ENCODE results near the gene EHBP1.

DNA sequence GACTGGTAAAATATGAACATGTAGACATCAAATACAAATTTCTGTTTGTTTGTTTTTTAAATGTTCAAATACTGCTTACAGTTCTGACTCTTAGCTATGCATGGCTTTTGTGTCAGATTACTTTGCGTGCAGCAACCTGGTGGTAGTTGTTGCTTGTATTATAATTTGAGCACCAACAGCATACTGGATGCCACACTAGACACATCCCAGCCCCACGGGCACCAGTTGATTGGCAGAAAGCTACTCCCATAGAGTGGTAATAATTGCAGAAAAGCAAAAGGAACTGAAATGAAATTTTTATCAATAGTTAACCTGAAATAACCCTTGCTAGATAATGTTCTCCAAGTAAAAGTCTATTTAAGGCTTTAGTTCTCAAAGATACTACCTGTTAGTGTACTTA, 91.6 kb downstream of the EHBP1 start:
- TF ChIP-seq SUZ12 (IDR thresholded peaks at IDR 0.05; ENCODE audit: extremely low read depth, insufficient read depth, insufficient read length) = no peak
- no peak for TF ChIP-seq ZNF274 (IDR thresholded peaks at IDR 0.05; ENCODE audit: low read depth, low read length)
- TF ChIP-seq YY1 (IDR thresholded peaks at IDR 0.05; ENCODE audit: insufficient read depth, insufficient read length) = no peak
